BLaER1 (cell line): ENCODE results near the gene NR3C1.

Experiments used
- H3K27ac ChIP-seq: shearing (Covaris generic); formaldehyde crosslinking; 2 replicates; pipeline ENCODE4 v1.8.1; 2022
- H3K27me3 ChIP-seq: shearing (Covaris generic); formaldehyde crosslinking; 2 replicates; pipeline ENCODE4 v1.8.1; 2022
- H3K36me3 ChIP-seq: shearing (Covaris generic); formaldehyde crosslinking; 2 replicates; pipeline ENCODE4 v1.8.1; 2022
- H3K4me1 ChIP-seq: shearing (Covaris generic); formaldehyde crosslinking; 2 replicates; pipeline ENCODE4 v1.8.1; 2022
- H3K4me2 ChIP-seq: shearing (Covaris generic); formaldehyde crosslinking; 2 replicates; pipeline ENCODE4 v1.8.1; 2022
- H3K4me3 ChIP-seq: shearing (Covaris generic); formaldehyde crosslinking; 2 replicates; pipeline ENCODE4 v1.8.1; 2022
- H3K9ac ChIP-seq: shearing (Covaris generic); formaldehyde crosslinking; 2 replicates; pipeline ENCODE4 v1.8.1; 2022
- H3K9me3 ChIP-seq: shearing (Covaris generic); formaldehyde crosslinking; 2 replicates; pipeline ENCODE4 v1.8.1; 2022
- H4K20me1 ChIP-seq: shearing (Covaris generic); formaldehyde crosslinking; 2 replicates; pipeline ENCODE4 v1.8.1; 2022
- Cebpa-rat ChIP-seq: shearing (Covaris generic); IDR thresholded peaks from 2 replicates; pipeline ENCODE4 v1.8.1; 2022

Gene NR3C1

GRCh38 chr5:143315929-143316328 is 87.6 kb downstream of the NR3C1 start:
- peaks cover 55% of the 10 kb centered on the region for H3K36me3 ChIP-seq
- no peak overlapping the region for H3K27ac ChIP-seq
- no peak overlapping the region for H3K4me3 ChIP-seq
- no peak overlapping the region for H3K4me2 ChIP-seq
- no peaks in the 10 kb centered on the region; the same call in 1 of the 2 replicates for H3K9me3 ChIP-seq
- H4K20me1 ChIP-seq = peaks cover 100% of the 10 kb centered on the region
- H3K9ac ChIP-seq = no peak overlapping the region
- TF ChIP-seq Cebpa-rat = no peak
- no peaks in the 10 kb centered on the region for H3K27me3 ChIP-seq
- H3K4me1 ChIP-seq = peaks cover 28% of the 10 kb centered on the region

GRCh38 chr5:143315214-143315613 is 88.3 kb downstream of the NR3C1 start:
- peaks cover 28% of the 10 kb centered on the region for H3K4me1 ChIP-seq
- no peak overlapping the region for H3K4me3 ChIP-seq
- H3K27ac ChIP-seq = no peak overlapping the region
- no peak overlapping the region for H3K4me2 ChIP-seq
- no peak for TF ChIP-seq Cebpa-rat
- no peak overlapping the region for H3K9ac ChIP-seq
- peaks cover 100% of the 10 kb centered on the region for H4K20me1 ChIP-seq
- H3K27me3 ChIP-seq = no peaks in the 10 kb centered on the region
- H3K9me3 ChIP-seq = peaks cover 3% of the 10 kb centered on the region; the same call in 1 of the 2 replicates
- H3K36me3 ChIP-seq = peaks cover 58% of the 10 kb centered on the region

GRCh38 chr5:143314659-143315058 is 88.8 kb downstream of the NR3C1 start:
- peaks cover 100% of the 10 kb centered on the region for H4K20me1 ChIP-seq
- peaks cover 28% of the 10 kb centered on the region for H3K4me1 ChIP-seq
- no peak for TF ChIP-seq Cebpa-rat
- H3K27ac ChIP-seq = no peak overlapping the region
- H3K9me3 ChIP-seq = peaks cover 3% of the 10 kb centered on the region; the same call in 1 of the 2 replicates
- H3K36me3 ChIP-seq = peaks cover 63% of the 10 kb centered on the region
- no peak overlapping the region for H3K9ac ChIP-seq
- H3K4me2 ChIP-seq = peak overlapping the region; percentile 6
- H3K27me3 ChIP-seq = no peaks in the 10 kb centered on the region
- no peak overlapping the region for H3K4me3 ChIP-seq

- Histone ChIP-seq H3K4me3 (no peak overlapping the region), H3K4me1 (peaks cover 28% of the 10 kb centered on the region), H3K4me2 (peak overlapping the region; percentile 6; the same call in 1 of the 2 replicates), H3K9ac (no peak overlapping the region), H3K27me3 (no peaks in the 10 kb centered on the region), H3K9me3 (peaks cover 7% of the 10 kb centered on the region; the same call in 1 of the 2 replicates), H3K36me3 (peaks cover 69% of the 10 kb centered on the region), H4K20me1 (peaks cover 100% of the 10 kb centered on the region), H3K27ac (no peak overlapping the region)
- TF ChIP-seq Cebpa-rat = no peak
Measured at GRCh38 chr5:143314099-143314498, 89.4 kb downstream of the NR3C1 start.

- Histone ChIP-seq H3K4me1 (peaks cover 28% of the 10 kb centered on the region), H4K20me1 (peaks cover 93% of the 10 kb centered on the region), H3K9me3 (peaks cover 9% of the 10 kb centered on the region), H3K4me2 (peak overlapping the region; percentile 6; the same call in 1 of the 2 replicates), H3K27me3 (no peaks in the 10 kb centered on the region), H3K9ac (no peak overlapping the region), H3K27ac (0 out of 2 replicates have a peak overlapping the region, but pooled peaks have one; percentile 22), H3K36me3 (peaks cover 76% of the 10 kb centered on the region), H3K4me3 (no peak overlapping the region)
- TF ChIP-seq Cebpa-rat = no peak
Measured at GRCh38 chr5:143313298-143313852, 90.1 kb downstream of the NR3C1 start.

GRCh38 chr5:143312822-143313221 is 90.7 kb downstream of the NR3C1 start:
- Histone ChIP-seq H3K36me3 (peaks cover 76% of the 10 kb centered on the region), H3K27ac (no peak overlapping the region)
- TF ChIP-seq Cebpa-rat = no peak

GRCh38 chr5:143311955-143312354 is 91.5 kb downstream of the NR3C1 start:
- no peak overlapping the region for H3K27ac ChIP-seq
- peaks cover 79% of the 10 kb centered on the region for H3K36me3 ChIP-seq
- no peak overlapping the region for H3K4me3 ChIP-seq
- H3K4me1 ChIP-seq = peaks cover 28% of the 10 kb centered on the region
- H3K4me2 ChIP-seq = no peak overlapping the region
- H3K9me3 ChIP-seq = peaks cover 21% of the 10 kb centered on the region
- no peak for TF ChIP-seq Cebpa-rat
- H3K27me3 ChIP-seq = no peaks in the 10 kb centered on the region
- peaks cover 79% of the 10 kb centered on the region for H4K20me1 ChIP-seq
- H3K9ac ChIP-seq = no peak overlapping the region

More at GRCh38 chr5:143312822-143313221, 90.7 kb downstream of the NR3C1 start:
- Histone ChIP-seq H3K4me1 (peaks cover 28% of the 10 kb centered on the region), H3K9me3 (peaks cover 14% of the 10 kb centered on the region), H3K4me2 (no peak overlapping the region), H3K4me3 (no peak overlapping the region), H3K27me3 (no peaks in the 10 kb centered on the region), H4K20me1 (peaks cover 88% of the 10 kb centered on the region), H3K9ac (no peak overlapping the region)

GRCh38 chr5:143311428-143311827 is 92.1 kb downstream of the NR3C1 start:
- Histone ChIP-seq H4K20me1 (peaks cover 74% of the 10 kb centered on the region), H3K27me3 (no peaks in the 10 kb centered on the region), H3K4me2 (no peak overlapping the region), H3K4me3 (no peak overlapping the region), H3K4me1 (peaks cover 28% of the 10 kb centered on the region), H3K9me3 (peaks cover 25% of the 10 kb centered on the region), H3K36me3 (peaks cover 83% of the 10 kb centered on the region), H3K27ac (no peak overlapping the region), H3K9ac (no peak overlapping the region)
- TF ChIP-seq Cebpa-rat = no peak

GRCh38 chr5:143309661-143310431 is 93.6 kb downstream of the NR3C1 start:
- H3K9me3 ChIP-seq = peaks cover 35% of the 10 kb centered on the region
- H3K36me3 ChIP-seq = peaks cover 91% of the 10 kb centered on the region
- no peaks in the 10 kb centered on the region for H3K27me3 ChIP-seq
- peaks cover 27% of the 10 kb centered on the region for H3K4me1 ChIP-seq
- no peak overlapping the region for H3K27ac ChIP-seq
- no peak overlapping the region for H3K9ac ChIP-seq
- no peak overlapping the region for H3K4me3 ChIP-seq
- TF ChIP-seq Cebpa-rat = no peak
- H4K20me1 ChIP-seq = peaks cover 63% of the 10 kb centered on the region
- no peak overlapping the region for H3K4me2 ChIP-seq

- peaks cover 98% of the 10 kb centered on the region for H3K36me3 ChIP-seq
- H3K27me3 ChIP-seq = no peaks in the 10 kb centered on the region
- peaks cover 40% of the 10 kb centered on the region for H3K9me3 ChIP-seq
- H3K9ac ChIP-seq = no peak overlapping the region
- no peak overlapping the region for H3K4me3 ChIP-seq
- no peak overlapping the region for H3K4me2 ChIP-seq
- no peak for TF ChIP-seq Cebpa-rat
- peaks cover 63% of the 10 kb centered on the region; the same call in 1 of the 2 replicates for H4K20me1 ChIP-seq
- no peak overlapping the region for H3K27ac ChIP-seq
- peaks cover 16% of the 10 kb centered on the region for H3K4me1 ChIP-seq
Measured at GRCh38 chr5:143308731-143309130, 94.8 kb downstream of the NR3C1 start.
